ENCODE results near the gene PRSS38.

GRCh38 chr1:227805606-227806197, 9.8 kb upstream of the PRSS38 start:
- TF ChIP-seq, protein P1, sequence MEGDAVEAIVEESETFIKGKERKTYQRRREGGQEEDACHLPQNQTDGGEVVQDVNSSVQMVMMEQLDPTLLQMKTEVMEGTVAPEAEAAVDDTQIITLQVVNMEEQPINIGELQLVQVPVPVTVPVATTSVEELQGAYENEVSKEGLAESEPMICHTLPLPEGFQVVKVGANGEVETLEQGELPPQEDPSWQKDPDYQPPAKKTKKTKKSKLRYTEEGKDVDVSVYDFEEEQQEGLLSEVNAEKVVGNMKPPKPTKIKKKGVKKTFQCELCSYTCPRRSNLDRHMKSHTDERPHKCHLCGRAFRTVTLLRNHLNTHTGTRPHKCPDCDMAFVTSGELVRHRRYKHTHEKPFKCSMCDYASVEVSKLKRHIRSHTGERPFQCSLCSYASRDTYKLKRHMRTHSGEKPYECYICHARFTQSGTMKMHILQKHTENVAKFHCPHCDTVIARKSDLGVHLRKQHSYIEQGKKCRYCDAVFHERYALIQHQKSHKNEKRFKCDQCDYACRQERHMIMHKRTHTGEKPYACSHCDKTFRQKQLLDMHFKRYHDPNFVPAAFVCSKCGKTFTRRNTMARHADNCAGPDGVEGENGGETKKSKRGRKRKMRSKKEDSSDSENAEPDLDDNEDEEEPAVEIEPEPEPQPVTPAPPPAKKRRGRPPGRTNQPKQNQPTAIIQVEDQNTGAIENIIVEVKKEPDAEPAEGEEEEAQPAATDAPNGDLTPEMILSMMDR (IDR thresholded peaks at IDR 0.05; ENCODE audit: insufficient read depth, low read length) = no peak
- TF ChIP-seq REST (IDR thresholded peaks at IDR 0.05; ENCODE audit: insufficient replicate concordance, low read depth) = no peak
